HepG2 (cell line): Measurements from ENCODE around the gene IL15RA. TPM values are rescaled to one million over a fixed set of nuclear protein-coding genes. Genes with fewer than 3 reads are reported as not detected.

Experiments used
- ATAC-seq: fragments of 200-7000 bp; cut with Tn5 transposase; 3 replicates; pipeline ENCODE4 v1.9.1; 2020; ENCODE audit warnings: mild to moderate bottlenecking, moderate library complexity
- BruUV-seq: library from RNA; stranded (reverse); fragments of 400-500 nt; replicated peaks from 2 replicates; lab custom pipeline; 2021; lab: Mats Ljungman, UMichigan
- CTCF ChIA-PET: fragments of 300-600 bp; formaldehyde crosslinking; extraction: SDS; loops from one replicate; lab custom pipeline; 2021; ENCODE audit warnings: low total read pairs, inconsistent platforms, low intra/inter-chr PET ratio; lab: Yijun Ruan, JAX
- POLR2A ChIA-PET: fragments of 350-600 bp; sonication (Branson Sonifier 250); formaldehyde crosslinking; loops from one replicate; lab custom pipeline; 2020; ENCODE audit warnings: antibody characterized with exemption, inconsistent platforms; lab: Yijun Ruan, JAX
- DNase-seq: peaks from one replicate; pipeline ENCODE4 v3.0.0-alpha.2; 2015; ENCODE audit warnings: low spot score
- FAIRE-seq: peaks from 3 replicates; lab custom pipeline; 2011; peaks lifted over from hg19 to GRCh38; lab: Jason Lieb, UNC
- H2AFZ ChIP-seq: one replicate; pipeline ENCODE4 v1.6.1; 2011; ENCODE audit warnings: low read length, inconsistent platforms
- H3K27ac ChIP-seq: fragments of 300-600 bp; 3 replicates; pipeline ENCODE4 v1.8.0; 2011; ENCODE audit warnings: mixed run types, mild to moderate bottlenecking, mixed read lengths, low read length, inconsistent platforms; ENCODE audit not compliant: insufficient read depth; ENCODE audit errors: extremely low read length
- H3K27me3 ChIP-seq, 2 experiments: fragments of 200-600 bp in 1 of 2; 2 replicates in 1 of 2; 3 replicates in 1 of 2; pipeline versions ENCODE4 v1.6.0 to v1.8.0; 2011; ENCODE audit warnings: low read length in 2 of 2, mild to moderate bottlenecking in 2 of 2, moderate library complexity in 2 of 2, inconsistent platforms in 1 of 2; ENCODE audit not compliant: insufficient read depth in 2 of 2, control insufficient read depth in 1 of 2
- H3K36me3 ChIP-seq, 2 experiments: fragments of 200-600 bp in 1 of 2; replicated peaks in 1 of 2; 2 replicates in 1 of 2; 3 replicates in 1 of 2; pipeline versions ENCODE4 v1.5.1 to v1.8.0; 2011; ENCODE audit warnings: low read length in 2 of 2, inconsistent platforms in 1 of 2; ENCODE audit not compliant: insufficient read depth in 2 of 2, control insufficient read depth in 1 of 2
- H3K4me1 ChIP-seq: 2 replicates; pipeline ENCODE4 v1.5.1; 2012; ENCODE audit warnings: low read length, inconsistent platforms; ENCODE audit not compliant: insufficient read depth
- H3K4me2 ChIP-seq: 2 replicates; pipeline ENCODE4 v1.6.0; 2011; ENCODE audit warnings: low read depth, low read length, inconsistent platforms
- H3K4me3 ChIP-seq, 3 experiments: fragments of 200-600 bp in 1 of 3; sonication (generic), shearing (Covaris generic) in 1 of 3; replicated peaks in 1 of 3; 2 replicates each; pipeline ENCODE4 v1.5.1; 2011 to 2016; ENCODE audit warnings: low read length in 3 of 3, inconsistent platforms in 2 of 3, low read depth in 2 of 3, mild to moderate bottlenecking in 2 of 3, control low read depth in 1 of 3, mixed read lengths in 1 of 3; ENCODE audit not compliant: insufficient read depth in 1 of 3
- H3K79me2 ChIP-seq: one replicate; pipeline ENCODE4 v1.6.1; 2011; ENCODE audit warnings: low read length, inconsistent platforms; ENCODE audit not compliant: insufficient read depth
- H3K9ac ChIP-seq: 2 replicates; pipeline ENCODE4 v1.6.0; 2011; ENCODE audit warnings: mild to moderate bottlenecking, low read depth, low read length, inconsistent platforms; ENCODE audit not compliant: insufficient read depth
- H3K9me3 ChIP-seq: 2 replicates; pipeline ENCODE4 v1.5.1; 2012; ENCODE audit warnings: mild to moderate bottlenecking, low read length
- H4K20me1 ChIP-seq: 2 replicates; pipeline ENCODE4 v1.6.0; 2011; ENCODE audit warnings: inconsistent platforms, mild to moderate bottlenecking, low read length, moderate library complexity; ENCODE audit not compliant: insufficient read depth
- ERF ChIP-seq: IDR thresholded peaks from 2 replicates; pipeline ENCODE4 v1.6.1; 2018; ENCODE audit warnings: missing biosample characterization, missing genetic modification reagents
- FOXK2 ChIP-seq: fragments of 450-650 bp; IDR thresholded peaks from 2 replicates; pipeline ENCODE4 v1.6.1; 2016
- MXD1 ChIP-seq: sonication (generic); formaldehyde crosslinking; IDR thresholded peaks from 2 replicates; pipeline ENCODE4 v1.4.0; 2020; ENCODE audit warnings: mild to moderate bottlenecking, missing genetic modification reagents
- SP140L ChIP-seq: sonication (generic); formaldehyde crosslinking; IDR thresholded peaks from 2 replicates; pipeline ENCODE4 v1.4.0; 2020; ENCODE audit warnings: missing genetic modification reagents, borderline replicate concordance
- TBL1XR1 ChIP-seq: fragments of 150-350 bp; IDR thresholded peaks from 2 replicates; pipeline ENCODE4 v1.6.1; 2014; ENCODE audit warnings: borderline replicate concordance, low read length; ENCODE audit not compliant: partially characterized antibody
- TFDP1 ChIP-seq: IDR thresholded peaks from 2 replicates; pipeline ENCODE4 v1.6.1; 2016; ENCODE audit warnings: missing compliant biosample characterization, missing genetic modification reagents, borderline replicate concordance
- ZBTB39 ChIP-seq: sonication (generic); formaldehyde crosslinking; IDR thresholded peaks from 2 replicates; pipeline ENCODE4 v1.5.0; 2020; ENCODE audit warnings: missing genetic modification reagents
- ZMAT5 ChIP-seq: sonication (generic); formaldehyde crosslinking; IDR thresholded peaks from 2 replicates; pipeline ENCODE4 v1.5.0; 2020; ENCODE audit warnings: mild to moderate bottlenecking, low read depth, missing genetic modification reagents, borderline replicate concordance
- ZNF572 ChIP-seq: sonication (generic); formaldehyde crosslinking; IDR thresholded peaks from 2 replicates; pipeline ENCODE4 v1.5.1; 2020; ENCODE audit warnings: mild to moderate bottlenecking, missing genetic modification reagents
- ZNF574 ChIP-seq: sonication (generic); formaldehyde crosslinking; IDR thresholded peaks from 2 replicates; pipeline ENCODE4 v1.4.0; 2020; ENCODE audit warnings: missing genetic modification reagents
- ZNF607 ChIP-seq: sonication (generic); formaldehyde crosslinking; IDR thresholded peaks from 2 replicates; pipeline ENCODE4 v1.5.1; 2020; ENCODE audit warnings: missing genetic modification reagents, mild to moderate bottlenecking, borderline replicate concordance
- ZNF660 ChIP-seq: sonication (generic); formaldehyde crosslinking; IDR thresholded peaks from 2 replicates; pipeline ENCODE4 v1.5.1; 2020; ENCODE audit warnings: mild to moderate bottlenecking, low read depth, missing genetic modification reagents, borderline replicate concordance
- WGBS: methylation state at CpG from one replicate; pipeline ENCODE4 v1.1.6; 2017; ENCODE audit warnings: low lambda C conversion rate; 5-methylcytosine and 5-hydroxymethylcytosine counted together
- in situ Hi-C: cut with HindIII; loops from 2 replicates; pipeline ENCODE4 v1.10.0; 2017; ENCODE audit warnings: low pct_unique_long_range_greater_than_20kb; ENCODE audit not compliant: extremely low pct_ligation_motif_present
- intact Hi-C: fragments of 100-400 bp; cut with micrococcal nuclease; formaldehyde crosslinking; loops from one replicate; pipeline ENCODE4 v1.10.0; 2022; ENCODE audit not compliant: unreplicated experiment
- polyA plus RNA-seq, 8 experiments: library from polyadenylated mRNA; depleted of rRNA in 3 of 8; stranded (reverse) in 7 of 8; unstranded in 1 of 8; fragments of >200 nt; fragmentation: Illumina TruSeq in 4 of 8; extraction: Trizol in 4 of 8; gene quantifications; 2 replicates each; pipeline versions ENCODE4 v1.2.1 to v1.2.3, GENCODE V29; 2011 to 2016; ENCODE audit warnings: low read depth in 4 of 8, missing spikeins in 1 of 8, mixed read lengths in 1 of 8; ENCODE audit not compliant: insufficient read depth in 1 of 8
- total RNA-seq, 5 experiments: library from RNA; depleted of rRNA; stranded (reverse); fragments of >200 nt; fragmentation: Illumina TruSeq; extraction: Trizol; gene quantifications; 2 replicates each; pipeline ENCODE4 v1.2.3, GENCODE V29; 2016; ENCODE audit warnings: low read depth in 1 of 5

Gene IL15RA
- total and polyA plus RNA-seq, 2 of the 13 experiments (the other 11 are each of a cell fraction or from before 2014, with no cell fraction given): 0.53 to 0.77 TPM

GRCh38 chr10:5991708-5992107, 14.4 kb upstream of the IL15RA start:
- H3K4me3 ChIP-seq: no peak overlapping the region
- no peak for DNase-seq
- in situ Hi-C loops (no loop called here), intact Hi-C loops (no loop called here)
- no peak overlapping the region for H3K27ac ChIP-seq
- peaks cover 0 to 7% of the 10 kb centered on the region in 2 experiments; a peak in 1 of 5 replicates for H3K27me3 ChIP-seq
- POLR2A ChIA-PET: no interaction called here
- BruUV-seq: no TSS peak
- no peak overlapping the region for H3K4me2 ChIP-seq
- no peaks in the 10 kb centered on the region for H3K4me1 ChIP-seq
- no peaks in the 10 kb centered on the region for H3K36me3 ChIP-seq
- no peaks in the 10 kb centered on the region for H4K20me1 ChIP-seq
- no peaks in the 10 kb centered on the region for H3K9me3 ChIP-seq
- H3K9ac ChIP-seq: no peak overlapping the region
- TF ChIP-seq SP140L (no peak), ZBTB39 (no peak), TFDP1 (CRISPR knock-in tag) (no peak)
- no peaks in the 10 kb centered on the region for H3K79me2 ChIP-seq
- no peak for ATAC-seq
- CTCF ChIA-PET: no interaction called here
- FAIRE-seq: no peak
- H2AFZ ChIP-seq: no peak overlapping the region

- CTCF ChIA-PET: no interaction called here
- Histone ChIP-seq H2AFZ (no peak overlapping the region), H3K9me3 (no peaks in the 10 kb centered on the region), H3K4me1 (no peaks in the 10 kb centered on the region), H3K27ac (no peak overlapping the region), H3K27me3 (peaks cover 1 to 13% of the 10 kb centered on the region in 2 experiments; a peak in 2 of 5 replicates), H4K20me1 (no peaks in the 10 kb centered on the region), H3K36me3 (no peaks in the 10 kb centered on the region), H3K4me3 (no peak overlapping the region), H3K4me2 (no peak overlapping the region), H3K9ac (no peak overlapping the region), H3K79me2 (no peaks in the 10 kb centered on the region)
- intact Hi-C loops (no loop called here), in situ Hi-C loops (no loop called here)
- 13% methylated on average over 2 of the region's 2 CpGs for WGBS
- POLR2A ChIA-PET: no interaction called here
- no TSS peak for BruUV-seq
- DNase-seq (no peak), ATAC-seq (no peak), FAIRE-seq (no peak)
- TF ChIP-seq ZNF574: no peak
- TF ChIP-seq ZMAT5 (CRISPR knock-in tag): no peak
- no peak for TF ChIP-seq MXD1 (CRISPR knock-in tag)
- TF ChIP-seq ZNF607: no peak
- TF ChIP-seq ZNF572 (CRISPR knock-in tag): no peak
- no peak for TF ChIP-seq FOXK2
- TF ChIP-seq ERF: no peak
- no peak for TF ChIP-seq TBL1XR1
- TF ChIP-seq ZNF660: no peak
These were observed 12.4 kb upstream of the IL15RA start for GRCh38 chr10:5989756-5990155.
